ENCODE results near the gene ZNF121. TPM values are rescaled to one million over a fixed set of nuclear protein-coding genes. Genes with fewer than 3 reads are reported as not detected.

Gene ZNF121
- polyA plus RNA-seq (2013, experiment 1 of 2), result 45.1 TPM
- 47.3 TPM for polyA plus RNA-seq (2013, experiment 2 of 2)

DNA sequence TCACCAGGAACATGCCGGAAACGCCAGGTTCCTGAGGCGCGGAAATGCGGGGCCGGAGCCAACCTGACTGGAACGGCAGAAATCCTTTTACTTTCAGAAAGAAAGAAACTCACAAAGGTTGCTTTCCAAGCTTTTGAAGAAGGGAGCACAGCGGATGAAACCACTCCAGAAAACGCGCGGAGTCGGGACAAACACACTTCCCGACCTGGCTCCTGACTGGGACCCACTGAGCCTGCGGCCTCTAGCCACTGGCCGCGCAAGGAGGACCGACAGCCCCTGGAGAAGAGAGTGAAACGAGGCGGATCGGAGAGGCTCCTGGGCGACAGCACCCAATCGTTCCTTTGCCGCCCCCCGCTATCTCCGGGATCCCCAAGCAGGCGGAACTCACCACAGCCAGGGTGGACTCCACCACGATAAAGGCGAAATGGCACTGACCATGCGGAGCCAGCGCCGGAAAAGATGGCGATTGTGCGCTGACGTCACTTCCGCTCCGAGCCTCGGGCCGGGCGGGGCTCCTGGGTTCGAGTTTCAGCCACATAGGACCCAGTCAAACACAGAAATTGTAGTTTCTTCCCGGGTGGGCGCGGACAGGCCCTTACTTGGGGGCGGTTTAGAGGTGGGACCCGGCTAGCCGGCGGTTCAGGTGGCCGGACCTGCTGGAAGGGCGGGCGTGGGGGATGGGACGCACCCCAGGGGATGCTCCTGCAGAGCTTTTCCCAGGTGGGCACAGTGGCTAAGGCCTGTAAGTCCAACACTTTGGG, at the start of gene ZNF121:
Gene ZNF121 (minus strand): TSS at position 432 of the 761 bp plus-strand sequence. CDS start 16,407 bp downstream, outside the sequence.
- Histone ChIP-seq H2BK15ac (ENCODE audit: low read length) (no peak within 1 kb of the TSS), H2BK5ac (ENCODE audit: low read length) (no peak within 1 kb of the TSS), H3K79me1 (ENCODE audit: low read depth, low read length) (no peaks in the 10 kb centered on the region), H3K27ac (replicated peaks; ENCODE audit: low read length) (peak within 1 kb of the TSS; percentile 64), H3K23ac (ENCODE audit: low read depth, low read length, poor library complexity) (peak within 1 kb of the TSS; percentile 60), H3K36me3 (replicated peaks in 1 of 2; ENCODE audit: control insufficient read depth in 2 of 2, insufficient read depth in 2 of 2, low read length in 2 of 2) (peaks cover 17 to 39% of the 10 kb centered on the region in 2 donors), H4K91ac (ENCODE audit: low read depth, low read length, poor library complexity) (no peak within 1 kb of the TSS), H3K4me3 (ENCODE audit: low read length in 2 of 2) (peak within 1 kb of the TSS; percentile 92), H2BK12ac (ENCODE audit: low read length) (no peak within 1 kb of the TSS), H2AK5ac (ENCODE audit: low read depth, low read length) (peak within 1 kb of the TSS; percentile 40), H3K9me3 (replicated peaks in 1 of 2; ENCODE audit: control insufficient read depth in 2 of 2, insufficient read depth in 1 of 2, low read depth in 1 of 2, low read length in 2 of 2) (peaks cover 12 to 41% of the 10 kb centered on the region in 2 donors), H3K4me2 (ENCODE audit: insufficient read depth, low read length, poor library complexity, severe bottlenecking) (peak within 1 kb of the TSS; percentile 61), H3K14ac (ENCODE audit: low read length) (no peak within 1 kb of the TSS), H3K27me3 (ENCODE audit: control insufficient read depth in 3 of 3, insufficient read depth in 3 of 3, low read depth in 1 of 3, low read length in 3 of 3) (no peaks in the 10 kb centered on the region), H3K18ac (ENCODE audit: low read length) (peak within 1 kb of the TSS; percentile 95), H3K9ac (ENCODE audit: low read depth, low read length, poor library complexity) (peak within 1 kb of the TSS; percentile 93), H3K4ac (ENCODE audit: low read length) (no peak within 1 kb of the TSS), H4K8ac (ENCODE audit: low read depth, low read length) (no peak within 1 kb of the TSS), H3K4me1 (ENCODE audit: control insufficient read depth in 2 of 2, insufficient read depth in 1 of 2, low read depth in 1 of 2, low read length in 2 of 2) (no peaks in the 10 kb centered on the region), H2BK120ac (ENCODE audit: low read depth, low read length) (no peak within 1 kb of the TSS), H2AFZ (ENCODE audit: low read length) (peak within 1 kb of the TSS; percentile 99)
- no CpG with 5 or more reads among the region's 51 CpGs for WGBS, 2 donors (ENCODE audit: extremely low coverage in 2 of 2, insufficient read length in 2 of 2, insufficient replicate concordance in 1 of 2)
- DNase-seq (ENCODE audit: low spot score), result peak; percentile 80

DNA sequence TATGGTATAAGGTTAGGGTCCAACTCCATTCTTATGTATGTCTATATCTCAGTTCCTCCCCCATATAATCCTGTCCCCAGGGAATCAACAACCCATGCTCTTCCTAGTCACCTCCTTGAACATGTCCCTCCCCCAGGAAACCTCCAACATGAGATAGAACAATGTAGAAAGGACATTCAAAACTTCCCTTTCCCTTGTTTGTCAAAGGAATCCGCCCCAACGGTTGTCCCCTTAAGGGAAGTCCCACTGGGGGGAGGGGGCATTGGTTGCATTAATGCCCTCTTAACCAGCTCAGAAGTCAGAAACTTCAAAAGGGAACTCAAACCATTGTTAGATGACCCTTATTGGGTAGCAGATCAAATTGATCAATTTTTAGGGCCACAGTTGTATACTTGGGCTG, 43.6 kb upstream of the ZNF121 start:
- H3K79me1 ChIP-seq (ENCODE audit: low read depth, low read length), result peaks cover 1% of the 10 kb centered on the region
- H2AK5ac ChIP-seq (ENCODE audit: low read depth, low read length), result no peak overlapping the region
- no peak overlapping the region for H3K4ac ChIP-seq (ENCODE audit: low read length)
- no peak overlapping the region for H2AFZ ChIP-seq (ENCODE audit: low read length)
- H3K9ac ChIP-seq (ENCODE audit: low read depth, low read length, poor library complexity), result no peak overlapping the region
- no peak for DNase-seq (ENCODE audit: low spot score)
- peaks cover 8 to 58% of the 10 kb centered on the region in 2 donors for H3K36me3 ChIP-seq (replicated peaks in 1 of 2; ENCODE audit: control insufficient read depth in 2 of 2, insufficient read depth in 2 of 2, low read length in 2 of 2)
- no peak overlapping the region for H3K23ac ChIP-seq (ENCODE audit: low read depth, low read length, poor library complexity)
- no peak overlapping the region for H4K91ac ChIP-seq (ENCODE audit: low read depth, low read length, poor library complexity)
- H2BK5ac ChIP-seq (ENCODE audit: low read length), result no peak overlapping the region
- H3K14ac ChIP-seq (ENCODE audit: low read length), result no peak overlapping the region
- WGBS, 2 donors (ENCODE audit: extremely low coverage in 2 of 2, insufficient read length in 2 of 2, insufficient replicate concordance in 1 of 2), result no CpG with 5 or more reads among the region's 2 CpGs
- H3K9me3 ChIP-seq (replicated peaks in 1 of 2; ENCODE audit: control insufficient read depth in 2 of 2, insufficient read depth in 1 of 2, low read depth in 1 of 2, low read length in 2 of 2), result no peaks in the 10 kb centered on the region
- no peak overlapping the region for H3K18ac ChIP-seq (ENCODE audit: low read length)
- no peak overlapping the region for H2BK15ac ChIP-seq (ENCODE audit: low read length)
- H2BK12ac ChIP-seq (ENCODE audit: low read length), result no peak overlapping the region
- H3K4me2 ChIP-seq (ENCODE audit: insufficient read depth, low read length, poor library complexity, severe bottlenecking), result no peak overlapping the region
- no peaks in the 10 kb centered on the region for H3K4me1 ChIP-seq (ENCODE audit: control insufficient read depth in 2 of 2, insufficient read depth in 1 of 2, low read depth in 1 of 2, low read length in 2 of 2)
- no peak overlapping the region for H2BK120ac ChIP-seq (ENCODE audit: low read depth, low read length)
- no peak overlapping the region for H3K4me3 ChIP-seq (ENCODE audit: low read length in 2 of 2)
- H4K8ac ChIP-seq (ENCODE audit: low read depth, low read length), result no peak overlapping the region
- no peak overlapping the region for H3K27ac ChIP-seq (replicated peaks; ENCODE audit: low read length)
- H3K27me3 ChIP-seq (ENCODE audit: control insufficient read depth in 3 of 3, insufficient read depth in 3 of 3, low read depth in 1 of 3, low read length in 3 of 3), result no peaks in the 10 kb centered on the region

DNA sequence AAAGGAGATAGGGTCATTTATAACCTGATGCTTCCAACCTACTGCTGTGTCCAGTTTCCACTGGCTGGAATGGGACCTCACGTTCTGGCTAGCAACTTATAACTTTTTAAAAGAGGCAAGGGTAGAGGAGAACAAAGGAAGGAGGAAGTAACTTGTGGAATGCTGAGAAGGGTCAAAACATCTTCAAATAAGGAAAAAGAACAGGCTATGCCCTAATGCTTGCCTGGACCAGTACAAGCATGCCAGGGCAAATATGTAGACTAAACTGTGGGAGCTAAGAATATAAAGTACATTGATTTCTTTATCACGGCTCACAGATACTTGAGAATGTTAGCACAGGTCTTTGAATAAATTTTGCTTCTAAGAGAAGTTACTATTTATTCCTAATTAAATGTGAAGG, 38.2 kb upstream of the ZNF121 start:
- no CpG with 5 or more reads among the region's 2 CpGs for WGBS, 2 donors (ENCODE audit: extremely low coverage in 2 of 2, insufficient read length in 2 of 2, insufficient replicate concordance in 1 of 2)
- Histone ChIP-seq H3K9me3 (replicated peaks in 1 of 2; ENCODE audit: control insufficient read depth in 2 of 2, insufficient read depth in 1 of 2, low read depth in 1 of 2, low read length in 2 of 2) (no peaks in the 10 kb centered on the region), H3K27me3 (ENCODE audit: control insufficient read depth in 3 of 3, insufficient read depth in 3 of 3, low read depth in 1 of 3, low read length in 3 of 3) (no peaks in the 10 kb centered on the region), H2BK120ac (ENCODE audit: low read depth, low read length) (no peak overlapping the region), H2AK5ac (ENCODE audit: low read depth, low read length) (no peak overlapping the region), H3K36me3 (replicated peaks in 1 of 2; ENCODE audit: control insufficient read depth in 2 of 2, insufficient read depth in 2 of 2, low read length in 2 of 2) (peaks cover 16 to 43% of the 10 kb centered on the region in 2 donors), H3K4ac (ENCODE audit: low read length) (no peak overlapping the region), H3K4me2 (ENCODE audit: insufficient read depth, low read length, poor library complexity, severe bottlenecking) (no peak overlapping the region), H3K4me3 (ENCODE audit: low read length in 2 of 2) (peak overlapping the region in 1 of 2 donors; percentile 31), H2BK15ac (ENCODE audit: low read length) (no peak overlapping the region), H4K91ac (ENCODE audit: low read depth, low read length, poor library complexity) (no peak overlapping the region), H2BK12ac (ENCODE audit: low read length) (no peak overlapping the region), H4K8ac (ENCODE audit: low read depth, low read length) (no peak overlapping the region), H2AFZ (ENCODE audit: low read length) (no peak overlapping the region), H3K23ac (ENCODE audit: low read depth, low read length, poor library complexity) (no peak overlapping the region), H3K27ac (replicated peaks; ENCODE audit: low read length) (peak overlapping the region; percentile 23), H3K18ac (ENCODE audit: low read length) (no peak overlapping the region), H2BK5ac (ENCODE audit: low read length) (no peak overlapping the region), H3K9ac (ENCODE audit: low read depth, low read length, poor library complexity) (no peak overlapping the region), H3K4me1 (ENCODE audit: control insufficient read depth in 2 of 2, insufficient read depth in 1 of 2, low read depth in 1 of 2, low read length in 2 of 2) (peaks cover 4 to 6% of the 10 kb centered on the region in 2 donors), H3K14ac (ENCODE audit: low read length) (no peak overlapping the region), H3K79me1 (ENCODE audit: low read depth, low read length) (peaks cover 7% of the 10 kb centered on the region)
- DNase-seq (ENCODE audit: low spot score), result no peak

Measured in neuronal stem cell (in vitro differentiated cells).